Activated CD4-positive, alpha-beta T cell treated with anti-CD3 and anti-CD28 coated beads for 48 hours (primary cell): ENCODE results near the gene MAST4.

Source experiments
- DNase-seq: peaks from one replicate; pipeline ENCODE4 v3.0.0-alpha.2; 2020

Gene MAST4

DNA sequence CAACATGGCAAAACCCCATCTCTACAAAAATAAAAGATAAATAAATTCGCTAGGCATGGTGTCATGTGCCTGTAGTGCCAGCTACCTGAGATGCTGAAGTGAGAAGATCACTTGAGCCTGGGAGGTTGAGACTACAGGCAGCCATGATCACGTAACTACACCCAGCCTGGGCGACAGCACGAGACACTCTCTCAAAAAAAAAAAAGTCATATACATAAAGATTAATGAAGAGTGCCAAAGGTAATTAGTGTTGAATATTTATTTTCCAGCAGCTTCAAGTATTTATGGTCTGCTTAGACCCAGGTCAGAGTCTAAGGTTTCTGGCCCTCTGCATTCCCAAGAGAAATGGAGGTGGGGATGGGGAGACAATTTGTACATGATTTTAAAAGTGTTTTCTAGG, 432.7 kb downstream of the MAST4 start:
- no peak for DNase-seq

DNA sequence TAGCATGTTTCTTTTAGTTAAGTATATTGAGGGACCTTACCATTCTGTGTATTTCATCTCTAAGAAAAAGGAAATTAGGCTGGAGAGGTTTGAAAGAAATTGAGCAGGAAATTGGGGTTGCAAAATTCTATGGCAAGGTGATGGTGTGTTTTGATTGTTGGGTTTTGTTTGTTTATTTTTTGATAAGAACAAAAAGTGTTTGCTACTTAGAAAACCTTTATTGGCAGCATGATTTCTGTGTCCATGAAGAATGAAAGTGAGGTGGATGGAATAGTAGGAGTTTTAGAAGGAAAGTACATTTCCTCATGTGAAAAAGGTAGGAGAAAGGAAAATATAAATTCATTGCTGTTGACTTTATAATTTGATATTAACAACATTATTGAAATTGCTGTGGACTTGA, 433.3 kb downstream of the MAST4 start:
- DNase-seq, result no peak

DNA sequence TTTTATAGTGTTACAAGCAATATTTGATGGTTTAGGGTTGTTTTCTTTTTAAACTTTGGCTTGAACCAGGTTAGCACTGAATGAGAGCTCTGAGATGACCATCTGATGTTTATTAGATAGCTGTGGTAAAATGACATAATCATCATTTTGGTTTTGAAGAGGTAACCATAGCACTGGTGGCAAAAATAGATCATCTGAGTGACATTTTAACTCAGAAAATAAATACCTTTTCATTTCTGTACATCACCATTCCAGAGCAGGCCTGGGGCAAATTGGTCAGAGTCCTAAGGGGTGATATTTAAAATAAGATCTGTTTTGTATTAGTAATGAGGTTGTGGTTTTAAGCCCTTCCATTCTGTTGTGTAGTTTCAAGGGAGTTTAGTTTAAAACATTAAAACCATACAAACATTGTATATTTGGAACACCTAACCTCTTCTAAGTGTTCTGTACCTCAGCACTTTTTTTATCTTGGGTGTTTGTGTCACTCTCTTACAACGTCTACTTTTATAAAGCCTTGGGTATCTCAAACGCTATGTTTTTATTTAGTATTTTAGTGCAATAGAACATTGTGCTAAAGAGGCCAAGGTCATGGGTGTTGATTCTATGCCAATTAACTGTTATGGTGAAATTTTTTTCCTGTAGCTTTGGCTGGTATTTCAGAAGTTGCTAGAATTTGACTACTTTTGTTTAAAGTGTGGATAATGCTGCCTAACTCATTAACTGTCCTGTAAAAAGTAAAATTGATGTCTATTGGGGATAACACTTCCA, 434.3 kb downstream of the MAST4 start:
- DNase-seq, result no peak

DNA sequence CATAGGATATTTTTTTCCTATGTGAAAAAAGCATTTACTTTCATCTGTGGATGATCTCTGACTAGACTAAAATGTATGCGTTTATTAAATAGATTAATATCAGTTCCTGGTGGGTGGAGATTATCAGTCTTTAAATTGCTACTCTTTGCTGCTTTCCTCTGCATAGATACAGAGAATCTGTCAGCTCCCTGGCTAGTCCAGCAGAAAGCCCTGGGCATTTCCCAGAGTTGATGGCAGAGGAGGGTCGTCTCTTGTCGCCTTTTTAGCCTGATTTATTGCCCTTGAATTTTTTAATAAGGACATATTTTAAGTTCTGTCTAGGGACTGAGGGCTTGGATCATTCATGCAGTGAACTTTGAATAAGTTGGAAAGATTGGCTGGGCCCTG, 434.9 kb downstream of the MAST4 start:
- DNase-seq, result no peak

GRCh38 chr5:67031692-67032091, 435.5 kb downstream of the MAST4 start:
- DNase-seq, result peak; percentile 20

DNA sequence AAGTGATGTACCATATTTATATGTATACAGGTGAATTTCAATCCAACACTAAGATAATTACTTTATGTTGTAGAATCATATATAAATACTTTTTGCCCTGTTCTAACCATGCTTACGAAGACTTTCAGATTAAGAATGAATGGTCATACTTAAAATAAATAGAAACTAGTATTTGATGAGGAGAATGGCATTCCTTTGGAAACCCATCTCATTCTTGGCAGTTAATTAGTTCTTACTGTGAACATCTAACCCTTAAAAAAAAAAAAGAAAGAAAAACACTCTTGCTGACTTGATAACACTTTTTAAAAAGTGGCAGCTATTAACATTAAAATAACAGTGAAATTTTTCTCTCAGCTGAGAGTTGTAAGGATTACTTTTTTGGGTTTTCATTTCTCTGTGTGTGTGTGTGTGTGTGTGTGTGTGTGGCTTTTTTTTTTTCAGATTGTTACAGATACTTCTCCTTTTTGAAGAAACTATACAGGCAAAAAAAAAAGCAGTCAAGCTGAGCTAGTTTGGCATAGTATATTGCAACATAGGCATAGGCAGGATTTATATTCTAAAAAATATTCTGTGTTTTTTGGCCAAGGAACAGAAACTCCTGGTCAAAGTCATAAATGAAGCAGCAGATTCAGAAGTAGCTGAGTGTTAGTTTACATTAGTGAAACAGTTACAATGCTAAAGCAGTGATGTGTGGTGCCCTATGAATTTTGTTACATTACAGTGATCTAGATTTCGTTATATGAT, 436.9 kb downstream of the MAST4 start:
- no peak for DNase-seq

GRCh38 chr5:67033880-67034651, 437.9 kb downstream of the MAST4 start:
- no peak for DNase-seq

DNA sequence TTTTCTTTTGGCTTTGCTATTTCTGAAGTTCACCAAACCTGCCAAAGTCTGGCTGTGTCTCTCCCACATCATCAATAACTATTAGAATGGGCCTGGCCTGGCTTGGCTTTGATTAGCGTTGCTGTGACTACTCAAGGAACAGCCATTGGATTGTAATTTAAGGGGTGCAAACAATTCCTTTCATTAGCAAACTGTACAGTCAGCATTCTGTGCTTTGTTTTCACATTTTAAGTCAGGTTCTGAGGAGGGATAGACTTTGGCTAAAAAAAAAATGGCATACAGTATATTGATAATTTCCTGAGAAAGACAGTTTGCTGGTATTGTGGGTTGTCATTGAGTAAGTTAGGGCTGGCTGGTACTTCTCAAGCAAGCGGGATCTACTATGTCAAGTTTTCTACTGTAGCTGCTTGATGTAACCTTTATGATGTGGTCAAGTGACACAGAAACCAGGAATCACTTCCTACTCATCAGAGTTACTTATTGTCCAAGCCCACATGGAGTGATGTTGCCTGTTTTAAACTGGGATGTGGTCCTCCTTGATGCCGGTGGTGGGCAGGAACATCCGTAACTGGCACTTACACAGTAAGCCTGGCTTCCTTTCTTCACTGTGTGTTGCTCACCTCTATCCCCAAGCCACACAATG, 439.0 kb downstream of the MAST4 start:
- no peak for DNase-seq

DNA sequence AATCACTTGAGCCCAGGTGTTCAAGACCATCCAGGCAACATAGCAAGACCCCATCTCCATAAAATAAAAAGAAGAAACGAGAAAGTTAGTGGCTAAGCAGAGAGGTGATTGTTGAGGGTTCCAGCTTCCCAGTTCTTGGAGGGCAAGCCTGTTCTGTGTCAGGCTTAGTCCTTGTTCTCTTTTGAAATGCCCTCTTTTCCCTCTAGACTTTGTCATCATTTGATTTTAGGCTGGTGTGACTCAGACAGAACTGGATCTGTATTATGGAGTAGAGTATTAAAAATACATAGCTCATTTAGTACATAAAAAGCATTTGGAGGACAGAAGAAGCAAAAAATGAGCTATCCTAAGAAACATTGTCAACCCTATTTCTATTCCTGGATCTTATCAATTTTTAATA, 441.0 kb downstream of the MAST4 start:
- DNase-seq, result no peak

DNA sequence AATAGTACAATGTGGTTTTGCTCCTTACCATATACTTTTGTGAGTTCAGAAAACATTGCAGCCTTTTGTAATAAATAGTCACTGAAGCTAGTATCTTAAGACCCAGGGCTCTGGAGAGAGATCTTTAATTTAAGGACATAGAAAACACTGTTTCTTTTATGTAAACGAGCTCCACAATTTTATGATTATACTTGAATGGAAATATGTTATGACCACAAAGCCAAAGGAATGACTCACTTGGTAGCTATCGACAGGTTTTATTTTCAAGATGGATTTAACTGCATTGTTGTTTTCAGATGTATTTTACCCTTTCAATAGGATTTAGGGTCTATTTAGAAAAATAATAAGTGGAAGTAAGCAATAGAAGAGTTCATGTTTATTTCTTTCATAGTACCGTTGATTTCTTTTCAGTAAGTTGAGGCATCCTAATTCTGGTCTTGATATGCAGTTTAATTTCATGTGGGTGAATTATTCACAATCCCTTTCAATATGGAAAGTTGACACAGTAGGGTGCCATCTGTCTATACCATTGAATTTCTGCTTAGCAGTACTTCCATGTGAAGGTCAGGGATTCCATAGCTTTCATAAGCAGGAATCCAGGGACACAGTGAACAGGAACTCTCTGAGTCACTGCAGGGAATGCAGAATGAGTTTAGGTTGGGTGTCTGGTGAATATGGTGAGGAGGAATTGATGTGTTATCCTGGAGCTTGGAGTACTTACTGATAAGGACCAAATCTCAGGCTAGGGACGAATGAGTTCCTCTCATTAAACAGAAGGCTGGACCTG, 442.8 kb downstream of the MAST4 start:
- DNase-seq, result no peak

- no peak for DNase-seq
These were observed 446.2 kb downstream of the MAST4 start for GRCh38 chr5:67042176-67043003.

DNA sequence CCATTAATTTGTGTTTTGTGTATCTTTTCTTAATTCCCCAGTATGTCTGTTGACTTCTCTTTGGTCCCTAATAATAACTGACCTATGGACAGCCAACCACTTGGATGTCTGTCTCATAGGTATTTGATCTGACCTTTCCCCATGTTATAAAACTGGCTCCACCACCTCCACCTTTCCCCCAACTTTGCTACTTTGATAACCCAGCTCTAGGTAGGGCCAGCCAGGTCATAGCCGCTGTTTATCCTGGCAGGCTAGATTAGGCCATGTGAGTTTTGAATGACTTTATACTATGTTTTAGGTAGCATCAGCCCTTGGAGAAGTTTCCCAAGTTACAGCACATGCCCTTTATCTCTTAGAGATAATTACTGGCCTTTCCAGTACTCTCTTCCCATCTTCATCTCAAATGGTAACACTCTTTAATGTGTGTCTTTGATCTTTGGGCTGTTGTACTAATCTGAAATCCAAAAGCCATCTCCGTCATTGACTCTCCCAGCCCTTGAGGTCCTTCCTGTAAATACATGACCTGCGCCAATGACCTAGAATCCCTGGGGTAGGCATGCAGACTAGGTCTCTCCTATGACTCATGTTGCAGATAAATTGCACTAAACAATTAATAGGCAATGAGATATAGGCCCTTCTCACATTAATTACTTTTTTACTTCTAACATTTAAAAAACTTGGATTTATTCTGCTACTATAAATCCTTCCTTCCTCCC, 447.8 kb downstream of the MAST4 start:
- no peak for DNase-seq

DNA sequence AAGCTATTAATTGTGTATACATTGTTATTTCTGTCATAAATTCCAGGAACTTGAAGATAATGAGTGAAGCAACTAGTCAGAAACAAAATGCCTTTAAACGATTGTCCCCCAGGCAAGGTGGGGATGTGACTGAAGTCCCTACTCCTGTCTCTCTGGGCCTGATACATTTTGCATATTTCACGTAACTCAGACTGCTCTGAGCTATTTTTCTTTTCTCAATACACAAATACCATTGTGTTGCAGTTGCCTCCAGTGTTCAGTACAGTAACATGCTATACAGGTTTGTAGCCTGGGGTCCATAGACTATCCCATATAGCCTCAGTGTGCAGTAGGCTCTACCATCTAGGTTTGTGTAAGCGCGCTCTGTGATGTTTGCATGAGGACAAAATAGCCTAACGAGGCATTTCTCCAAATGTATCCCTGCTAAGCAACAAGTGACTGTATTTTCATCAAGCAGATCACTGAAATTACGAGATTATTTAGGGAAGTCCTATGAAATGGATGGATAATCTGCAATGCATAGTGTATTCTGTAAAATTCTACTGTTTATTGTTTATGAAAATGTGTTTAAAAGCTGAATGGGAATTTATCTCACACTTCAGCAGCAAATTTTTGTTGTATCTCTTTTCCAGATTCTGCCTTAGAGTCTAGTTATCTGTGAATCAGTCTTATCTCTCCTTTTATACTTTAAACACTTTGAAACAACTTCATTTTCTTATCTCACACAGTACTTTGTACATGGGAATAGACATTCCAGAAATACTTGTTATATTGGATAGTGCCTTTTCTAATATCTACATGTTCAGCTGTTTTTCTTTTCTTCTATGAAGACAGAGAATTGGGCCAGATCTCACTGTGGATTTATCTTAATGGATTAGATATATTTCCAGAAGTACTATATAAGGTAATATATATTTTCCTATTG, 449.9 kb downstream of the MAST4 start:
- no peak for DNase-seq

DNA sequence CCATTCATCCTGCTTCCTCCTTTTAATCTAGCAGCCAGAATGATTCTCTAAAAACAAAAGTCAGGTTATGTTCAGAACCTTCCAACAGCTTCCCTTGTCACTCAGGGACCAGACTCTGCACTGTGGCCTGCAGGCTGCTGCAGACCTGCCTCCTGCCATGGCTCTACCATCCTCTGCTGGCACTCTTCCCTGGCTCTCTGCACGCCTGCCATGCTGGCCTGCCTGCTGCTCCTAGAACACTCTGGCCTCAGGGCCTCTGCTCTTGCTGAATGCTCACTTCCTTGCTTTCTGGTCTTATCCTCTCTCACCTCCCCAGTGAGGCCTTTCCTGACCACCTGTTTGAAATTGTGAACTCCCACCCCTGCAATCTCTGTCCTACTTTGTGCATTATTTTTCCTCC, 451.0 kb downstream of the MAST4 start:
- no peak for DNase-seq

DNA sequence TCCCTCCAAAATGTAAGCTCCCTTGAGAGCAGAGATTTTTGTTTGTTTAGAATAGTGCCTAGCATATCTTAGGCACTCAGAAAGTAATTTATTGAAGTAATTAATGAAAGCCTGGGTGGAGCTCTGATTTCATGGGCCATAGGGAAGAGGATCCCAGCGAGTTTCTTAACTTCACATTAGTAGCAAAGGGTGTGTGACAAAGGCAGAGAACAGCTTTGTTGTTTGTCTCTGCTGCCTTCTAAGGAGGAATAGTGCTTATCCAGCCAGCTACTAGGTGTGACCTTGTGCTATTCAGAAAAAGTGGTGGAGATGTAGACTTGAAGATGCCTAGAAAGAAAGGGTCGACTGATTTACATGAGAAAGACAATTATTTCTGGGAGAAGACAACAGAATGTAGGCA, 451.4 kb downstream of the MAST4 start:
- no peak for DNase-seq

DNA sequence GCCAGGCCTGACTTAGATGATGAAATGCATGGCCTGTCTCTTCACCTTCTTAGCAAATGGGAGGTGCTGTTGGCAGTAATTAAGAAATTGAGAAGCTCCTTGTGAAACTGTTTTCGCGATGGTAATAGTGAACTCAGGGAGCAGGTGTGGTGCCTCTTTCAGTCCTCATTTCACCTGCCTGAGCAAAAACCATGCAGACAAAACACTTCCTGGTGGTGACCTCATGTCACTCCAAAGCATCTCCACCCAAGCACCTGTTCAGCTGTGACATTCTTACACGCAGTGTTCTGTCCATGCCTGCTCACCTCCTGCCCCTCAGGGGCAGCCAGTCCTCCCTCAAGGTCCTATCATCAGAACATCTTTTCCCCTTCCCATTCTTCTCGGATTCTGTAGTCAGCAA, 453.9 kb downstream of the MAST4 start:
- DNase-seq, result no peak

DNA sequence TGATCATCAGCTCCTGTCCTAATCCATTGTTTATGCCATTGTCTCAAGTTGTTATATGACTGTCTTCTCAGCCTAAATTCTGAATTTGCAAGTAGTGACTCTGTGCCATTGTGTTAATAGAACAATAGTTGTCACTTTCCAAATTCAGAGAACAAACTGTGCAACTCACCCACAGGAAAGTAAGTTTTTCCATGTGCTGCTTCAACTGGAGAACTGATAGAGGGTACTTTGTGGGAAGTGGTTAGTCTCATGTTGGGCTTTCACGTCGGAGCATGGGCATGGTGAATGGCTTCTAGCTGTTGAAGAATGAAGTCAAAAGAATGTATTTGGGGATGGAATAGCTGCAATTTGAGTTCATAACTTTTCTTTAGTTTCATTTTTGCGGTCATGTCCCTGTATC, 454.4 kb downstream of the MAST4 start:
- no peak for DNase-seq

DNA sequence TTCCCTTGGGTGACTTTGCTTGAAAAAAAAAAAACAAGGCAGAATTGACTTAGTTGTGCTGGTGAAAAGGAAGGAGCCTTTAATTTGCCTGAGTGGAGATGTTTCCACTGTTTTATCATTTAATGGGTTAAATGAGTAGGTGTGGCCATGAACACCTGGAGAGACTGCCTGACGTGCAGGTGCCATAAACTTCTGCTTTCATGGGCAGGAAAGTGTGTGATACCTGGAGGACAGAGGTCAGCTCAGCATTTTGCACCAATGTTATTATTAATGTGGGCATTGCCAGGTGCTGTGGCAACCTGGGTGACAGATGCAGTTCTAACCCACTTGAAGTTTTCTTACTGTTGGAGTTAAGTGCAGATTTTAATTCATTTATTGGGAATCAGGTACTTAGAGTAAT, 455.0 kb downstream of the MAST4 start:
- no peak for DNase-seq

DNA sequence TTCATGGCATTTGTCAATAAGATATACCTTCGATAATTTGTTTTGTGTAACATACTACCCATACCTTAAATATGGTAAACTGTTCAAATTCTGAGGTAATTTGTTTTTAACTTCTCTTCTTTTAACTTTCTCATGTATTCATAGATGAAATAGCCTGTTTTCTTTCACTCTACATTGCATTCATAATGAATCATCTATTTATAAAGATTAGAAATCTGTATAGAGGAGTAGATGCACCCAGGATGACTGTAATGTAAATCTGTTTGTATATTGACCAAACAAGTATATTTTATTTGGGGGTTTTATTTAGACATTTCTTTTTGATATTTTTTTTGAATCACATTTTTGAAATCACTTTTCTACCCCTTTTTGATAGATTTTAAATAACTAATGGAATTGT, 455.8 kb downstream of the MAST4 start:
- DNase-seq, result no peak

DNA sequence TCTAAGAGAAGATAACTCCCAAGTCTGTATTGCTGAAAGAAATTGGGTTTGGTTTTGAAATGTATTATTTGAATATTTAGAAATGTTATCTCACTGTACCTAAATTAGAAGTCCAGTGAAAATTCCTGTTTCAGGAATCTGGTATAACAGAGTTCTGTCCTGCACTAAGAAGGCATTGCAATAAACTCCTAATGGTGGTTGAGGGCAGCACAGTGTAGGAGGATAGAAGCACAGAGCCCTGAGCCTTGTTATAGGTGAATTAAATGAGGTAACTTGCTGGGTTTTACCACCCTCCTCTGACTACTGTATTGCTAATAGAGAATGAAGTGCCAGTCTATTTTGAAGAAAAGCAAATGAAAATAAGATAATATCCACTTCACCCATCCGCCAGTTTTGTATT, 457.0 kb downstream of the MAST4 start:
- DNase-seq, result no peak
